Cardiac fibroblast (primary cell): ENCODE results near the gene INTS2.

Experiments used
- DNase-seq, 2 donors: peaks; one replicate each; pipeline versions ENCODE4 v3.0.0 to v3.0.0-alpha.2; 2010; ENCODE audit warnings: low read depth in 2 of 2
- H3K4me3 ChIP-seq, 2 donors: replicated peaks in 1 of 2; 1 replicate in 1 of 2; 2 replicates in 1 of 2; pipeline ENCODE4 v1.5.1; 2011; ENCODE audit warnings: low read depth in 2 of 2, low read length in 2 of 2, mild to moderate bottlenecking in 2 of 2, moderate library complexity in 1 of 2
- CTCF ChIP-seq: IDR thresholded peaks from one replicate; pipeline ENCODE4 v1.5.1; 2011; ENCODE audit warnings: low read depth, mild to moderate bottlenecking, low read length, inconsistent platforms

INTS2 gene

GRCh38 chr17:61966191-61966590 lies 38.4 kb upstream of the INTS2 start:
- TF ChIP-seq CTCF: no peak
- no peak for DNase-seq
- no peak overlapping the region for H3K4me3 ChIP-seq

- no peak for DNase-seq
- no peak for TF ChIP-seq CTCF
- no peak overlapping the region for H3K4me3 ChIP-seq
These were observed 27.8 kb upstream of the INTS2 start for GRCh38 chr17:61955619-61956018.

- no peak overlapping the region for H3K4me3 ChIP-seq
- DNase-seq: no peak
- TF ChIP-seq CTCF: no peak
These were observed 19.7 kb upstream of the INTS2 start for GRCh38 chr17:61947367-61948078.

GRCh38 chr17:61946359-61946758 lies 18.6 kb upstream of the INTS2 start:
- H3K4me3 ChIP-seq: no peak overlapping the region
- TF ChIP-seq CTCF: no peak
- DNase-seq: no peak

- TF ChIP-seq CTCF: no peak
- DNase-seq: no peak
- H3K4me3 ChIP-seq: no peak overlapping the region
These were observed 15.3 kb upstream of the INTS2 start for GRCh38 chr17:61943117-61943516.

- H3K4me3 ChIP-seq: no peak overlapping the region
- no peak for DNase-seq
- no peak for TF ChIP-seq CTCF
These were observed 14.3 kb upstream of the INTS2 start for GRCh38 chr17:61942085-61942484.

GRCh38 chr17:61928101-61928436 lies 287 bp upstream of the INTS2 start:
- DNase-seq: no peak
- peak overlapping the region; percentile 76 to 81 for H3K4me3 ChIP-seq
- no peak for TF ChIP-seq CTCF
